NCI-H748 treated with DMSO at 0.1 percent for 48 hours (cell line): ENCODE results near the gene PLEKHD1.

Experiments used
- DNase-seq: peaks from one replicate; lab custom pipeline; 2025; lab: John Stamatoyannopoulos, UW

The PLEKHD1 gene

GRCh38 chr14:69518289-69519101, 34.0 kb downstream of the PLEKHD1 start:
- no peak for DNase-seq

GRCh38 chr14:69519204-69520100, 34.9 kb downstream of the PLEKHD1 start:
- no peak for DNase-seq

- DNase-seq, result no peak
Measured at GRCh38 chr14:69522026-69522425, 37.5 kb downstream of the PLEKHD1 start.

- no peak for DNase-seq
Measured at GRCh38 chr14:69525896-69526295, 41.4 kb downstream of the PLEKHD1 start.

GRCh38 chr14:69527635-69528034, 43.1 kb downstream of the PLEKHD1 start:
- no peak for DNase-seq

- DNase-seq, result no peak
Measured at GRCh38 chr14:69528143-69528542, 43.6 kb downstream of the PLEKHD1 start.

GRCh38 chr14:69528930-69529329, 44.4 kb downstream of the PLEKHD1 start:
- DNase-seq, result no peak

- DNase-seq, result no peak
Measured at GRCh38 chr14:69529563-69529962, 45.0 kb downstream of the PLEKHD1 start.

- no peak for DNase-seq
Measured at GRCh38 chr14:69530095-69530494, 45.6 kb downstream of the PLEKHD1 start.

- no peak for DNase-seq
Measured at GRCh38 chr14:69531135-69531534, 46.6 kb downstream of the PLEKHD1 start.

- no peak for DNase-seq
Measured at GRCh38 chr14:69532561-69533340, 48.2 kb downstream of the PLEKHD1 start.

GRCh38 chr14:69535230-69535848, 50.8 kb downstream of the PLEKHD1 start:
- peak; percentile 12 for DNase-seq

- no peak for DNase-seq
Measured at GRCh38 chr14:69536971-69537370, 52.4 kb downstream of the PLEKHD1 start.

- DNase-seq, result no peak
Measured at GRCh38 chr14:69537900-69538299, 53.4 kb downstream of the PLEKHD1 start.

- DNase-seq, result no peak
Measured at GRCh38 chr14:69538766-69539165, 54.2 kb downstream of the PLEKHD1 start.

- DNase-seq, result no peak
Measured at GRCh38 chr14:69539631-69540410, 55.3 kb downstream of the PLEKHD1 start.

GRCh38 chr14:69540654-69541335, 56.3 kb downstream of the PLEKHD1 start:
- DNase-seq, result no peak

GRCh38 chr14:69542311-69542710, 57.8 kb downstream of the PLEKHD1 start:
- DNase-seq, result no peak

GRCh38 chr14:69543341-69544115, 59.0 kb downstream of the PLEKHD1 start:
- DNase-seq, result no peak
